Midbrain (tissue), 1 donor: ENCODE results near the gene MYL10.

Experiments
- DNase-seq: peaks from one replicate; lab custom pipeline; 2025; lab: John Stamatoyannopoulos, UW

MYL10 gene

GRCh38 chr7:101565601-101566209 is 63.4 kb downstream of the MYL10 start:
- no peak for DNase-seq

GRCh38 chr7:101564778-101565211 is 64.3 kb downstream of the MYL10 start:
- DNase-seq: no peak

GRCh38 chr7:101563943-101564777 is 64.9 kb downstream of the MYL10 start:
- no peak for DNase-seq
